Measurements from ENCODE around the gene PPFIA1.

PPFIA1 gene

GRCh38 chr11:70270104-70270876, at the start of gene PPFIA1:
TSS of gene PPFIA1 (plus strand) at chr11:70270690. CDS start at chr11:70272173, 1,483 bp downstream.
- Histone ChIP-seq H3K9me3 (no peaks in the 10 kb centered on the region), H3K4me1 (ENCODE audit: control insufficient read depth in 1 of 2, insufficient read depth in 1 of 2, low read depth in 1 of 2, low read length in 1 of 2) (peaks cover 40 to 41% of the 10 kb centered on the region in 2 experiments), H3K27ac (peak within 1 kb of the TSS; percentile 96), H3K4me3 (ENCODE audit: low read depth in 1 of 2, low read length in 1 of 2) (peak within 1 kb of the TSS; percentile 97 to 99), H3K36me3 (peaks cover 35% of the 10 kb centered on the region), H3K27me3 (peaks cover 38% of the 10 kb centered on the region)
- TF ChIP-seq CTCF (IDR thresholded peaks at IDR 0.05): peak; percentile 37

- H3K27ac ChIP-seq: peak overlapping the region; percentile 90
- TF ChIP-seq CTCF (IDR thresholded peaks at IDR 0.05): no peak
These were observed 49.6 kb upstream of the PPFIA1 start for GRCh38 chr11:70220920-70221319.

GRCh38 chr11:70225681-70226177, 44.8 kb upstream of the PPFIA1 start:
- no peaks in the 10 kb centered on the region for H3K9me3 ChIP-seq
- no peak overlapping the region for H3K27ac ChIP-seq
- no peak overlapping the region for H3K4me3 ChIP-seq (ENCODE audit: low read depth in 1 of 2, low read length in 1 of 2)
- H3K36me3 ChIP-seq: no peaks in the 10 kb centered on the region
- no peaks in the 10 kb centered on the region for H3K27me3 ChIP-seq
- peaks cover 45 to 47% of the 10 kb centered on the region in 2 experiments for H3K4me1 ChIP-seq (ENCODE audit: control insufficient read depth in 1 of 2, insufficient read depth in 1 of 2, low read depth in 1 of 2, low read length in 1 of 2)
- TF ChIP-seq CTCF (IDR thresholded peaks at IDR 0.05): no peak

More at GRCh38 chr11:70220920-70221319, 49.6 kb upstream of the PPFIA1 start:
- Histone ChIP-seq H3K36me3 (no peaks in the 10 kb centered on the region), H3K9me3 (no peaks in the 10 kb centered on the region), H3K4me1 (ENCODE audit: control insufficient read depth in 1 of 2, insufficient read depth in 1 of 2, low read depth in 1 of 2, low read length in 1 of 2) (peaks cover 42 to 46% of the 10 kb centered on the region in 2 experiments), H3K27me3 (no peaks in the 10 kb centered on the region), H3K4me3 (ENCODE audit: low read depth in 1 of 2, low read length in 1 of 2) (peak overlapping the region; percentile 28 to 33)

GRCh38 chr11:70226183-70226582, 44.3 kb upstream of the PPFIA1 start:
- Histone ChIP-seq H3K9me3 (no peaks in the 10 kb centered on the region), H3K4me3 (ENCODE audit: low read depth in 1 of 2, low read length in 1 of 2) (no peak overlapping the region), H3K27ac (no peak overlapping the region), H3K4me1 (ENCODE audit: control insufficient read depth in 1 of 2, insufficient read depth in 1 of 2, low read depth in 1 of 2, low read length in 1 of 2) (peaks cover 40 to 43% of the 10 kb centered on the region in 2 experiments), H3K36me3 (no peaks in the 10 kb centered on the region), H3K27me3 (no peaks in the 10 kb centered on the region)
- no peak for TF ChIP-seq CTCF (IDR thresholded peaks at IDR 0.05)

- H3K4me3 ChIP-seq (ENCODE audit: low read depth in 1 of 2, low read length in 1 of 2): no peak overlapping the region
These were observed 43.5 kb upstream of the PPFIA1 start for GRCh38 chr11:70226967-70227366.

More at GRCh38 chr11:70226967-70227366, 43.5 kb upstream of the PPFIA1 start:
- Histone ChIP-seq H3K36me3 (no peaks in the 10 kb centered on the region), H3K4me1 (ENCODE audit: control insufficient read depth in 1 of 2, insufficient read depth in 1 of 2, low read depth in 1 of 2, low read length in 1 of 2) (peaks cover 33 to 35% of the 10 kb centered on the region in 2 experiments), H3K27ac (no peak overlapping the region), H3K27me3 (no peaks in the 10 kb centered on the region), H3K9me3 (no peaks in the 10 kb centered on the region)
- TF ChIP-seq CTCF (IDR thresholded peaks at IDR 0.05): no peak
